GF-D8 (cell line): ENCODE results near the gene ARHGEF1.
"Not testable (repeated sequence)": the region's sequence is repeated elsewhere in the genome, so short reads cannot be mapped to it uniquely, and the experiment has no call there.

Experiments
- DNase-seq: peaks from one replicate; lab custom pipeline; 2025; lab: John Stamatoyannopoulos, UW

The ARHGEF1 gene

GRCh38 chr19:41862445-41862986 is 20.5 kb upstream of the ARHGEF1 start:
- DNase-seq, result no peak

GRCh38 chr19:41863209-41863931 is 19.6 kb upstream of the ARHGEF1 start:
- DNase-seq, result peak; percentile 39

GRCh38 chr19:41864374-41864773 is 18.6 kb upstream of the ARHGEF1 start:
- no peak for DNase-seq

GRCh38 chr19:41866284-41866683 is 16.7 kb upstream of the ARHGEF1 start:
- no peak for DNase-seq

GRCh38 chr19:41868120-41868988 is 14.6 kb upstream of the ARHGEF1 start:
- no peak for DNase-seq

GRCh38 chr19:41868989-41869300 is 14.0 kb upstream of the ARHGEF1 start:
- DNase-seq, result no peak

GRCh38 chr19:41869374-41869955 is 13.5 kb upstream of the ARHGEF1 start:
- DNase-seq, result no peak

- peak; percentile 31 for DNase-seq
These were observed 12.5 kb upstream of the ARHGEF1 start for GRCh38 chr19:41870401-41870873.

GRCh38 chr19:41871573-41872383 is 11.2 kb upstream of the ARHGEF1 start:
- peak; percentile 92 for DNase-seq

GRCh38 chr19:41872384-41872774 is 10.6 kb upstream of the ARHGEF1 start:
- no peak for DNase-seq

GRCh38 chr19:41872775-41873647 is 10.0 kb upstream of the ARHGEF1 start:
- peak; percentile 54 for DNase-seq

- not testable (repeated sequence) for DNase-seq
These were observed 7.0 kb upstream of the ARHGEF1 start for GRCh38 chr19:41875973-41876372.

GRCh38 chr19:41876847-41877832 is 5.8 kb upstream of the ARHGEF1 start, which contains the start of gene CD79A:
Gene CD79A, plus strand, starts transcription at chr19:41877279. Its CDS starts 26 bp downstream, at chr19:41877305.
- peak; percentile 83 for DNase-seq

GRCh38 chr19:41877916-41878905 is 4.8 kb upstream of the ARHGEF1 start:
- DNase-seq, result no peak

- DNase-seq, result no peak
These were observed 3.9 kb upstream of the ARHGEF1 start for GRCh38 chr19:41879080-41879479.

GRCh38 chr19:41879670-41880328 is 3.2 kb upstream of the ARHGEF1 start:
- DNase-seq, result no peak

GRCh38 chr19:41880329-41880708 is 2.7 kb upstream of the ARHGEF1 start:
- no peak for DNase-seq

- no peak for DNase-seq
These were observed 458 bp downstream of the ARHGEF1 start for GRCh38 chr19:41883463-41883820.
